ENCODE data around the gene PKP1. TPM values are rescaled to one million over a fixed set of nuclear protein-coding genes. Genes with fewer than 3 reads are reported as not detected.

The PKP1 gene
- total and polyA plus RNA-seq, 8 donors = 0.17 to 2.8 (median 0.20) TPM

DNA sequence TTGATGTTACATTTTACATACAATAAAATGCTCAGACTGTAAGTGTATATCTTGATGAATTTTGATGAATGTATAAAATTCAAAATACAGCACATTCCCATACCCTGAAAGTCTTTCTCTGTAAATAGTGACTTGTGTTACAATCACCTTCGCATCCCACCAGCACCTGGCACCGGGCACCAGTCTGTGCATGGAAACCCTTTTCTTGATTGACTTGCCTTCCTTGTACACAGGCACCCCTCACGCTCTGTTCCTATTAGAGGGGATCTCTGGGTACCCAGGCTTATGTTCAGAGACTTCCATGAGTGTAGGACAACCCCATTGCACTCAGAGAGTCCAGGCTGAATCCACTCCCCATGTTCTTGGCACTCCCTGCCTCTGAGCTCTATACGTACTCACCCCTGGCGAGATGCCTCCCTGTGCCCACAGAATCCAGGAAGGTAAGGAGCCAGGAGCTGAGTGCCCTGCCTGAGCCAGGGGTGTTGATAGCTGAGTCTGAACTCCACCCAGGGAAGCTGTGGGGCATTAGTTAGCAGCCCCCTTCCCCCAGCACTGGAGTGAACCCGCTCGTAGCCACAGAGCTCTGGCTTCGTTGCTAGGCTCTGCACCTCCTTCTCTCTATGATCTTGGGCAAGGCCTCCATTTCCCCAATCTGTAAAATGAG is 22.5 kb upstream of the PKP1 start:
- peaks cover 7 to 8% of the 10 kb centered on the region in 2 donors for H3K4me1 ChIP-seq
- TF ChIP-seq, protein P1, sequence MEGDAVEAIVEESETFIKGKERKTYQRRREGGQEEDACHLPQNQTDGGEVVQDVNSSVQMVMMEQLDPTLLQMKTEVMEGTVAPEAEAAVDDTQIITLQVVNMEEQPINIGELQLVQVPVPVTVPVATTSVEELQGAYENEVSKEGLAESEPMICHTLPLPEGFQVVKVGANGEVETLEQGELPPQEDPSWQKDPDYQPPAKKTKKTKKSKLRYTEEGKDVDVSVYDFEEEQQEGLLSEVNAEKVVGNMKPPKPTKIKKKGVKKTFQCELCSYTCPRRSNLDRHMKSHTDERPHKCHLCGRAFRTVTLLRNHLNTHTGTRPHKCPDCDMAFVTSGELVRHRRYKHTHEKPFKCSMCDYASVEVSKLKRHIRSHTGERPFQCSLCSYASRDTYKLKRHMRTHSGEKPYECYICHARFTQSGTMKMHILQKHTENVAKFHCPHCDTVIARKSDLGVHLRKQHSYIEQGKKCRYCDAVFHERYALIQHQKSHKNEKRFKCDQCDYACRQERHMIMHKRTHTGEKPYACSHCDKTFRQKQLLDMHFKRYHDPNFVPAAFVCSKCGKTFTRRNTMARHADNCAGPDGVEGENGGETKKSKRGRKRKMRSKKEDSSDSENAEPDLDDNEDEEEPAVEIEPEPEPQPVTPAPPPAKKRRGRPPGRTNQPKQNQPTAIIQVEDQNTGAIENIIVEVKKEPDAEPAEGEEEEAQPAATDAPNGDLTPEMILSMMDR (IDR thresholded peaks at IDR 0.05) = no peak
- no peak for DNase-seq
- H3K36me3 ChIP-seq = no peaks in the 10 kb centered on the region
- no peak overlapping the region for H3K27ac ChIP-seq
- H3K9me3 ChIP-seq = no peaks in the 10 kb centered on the region
- no peak overlapping the region for H3K4me3 ChIP-seq
- intact Hi-C loops (cut with DNase I) = no loop called here
- ATAC-seq = no peak
- peaks cover 0 to 18% of the 10 kb centered on the region in 2 donors for H3K27me3 ChIP-seq

DNA sequence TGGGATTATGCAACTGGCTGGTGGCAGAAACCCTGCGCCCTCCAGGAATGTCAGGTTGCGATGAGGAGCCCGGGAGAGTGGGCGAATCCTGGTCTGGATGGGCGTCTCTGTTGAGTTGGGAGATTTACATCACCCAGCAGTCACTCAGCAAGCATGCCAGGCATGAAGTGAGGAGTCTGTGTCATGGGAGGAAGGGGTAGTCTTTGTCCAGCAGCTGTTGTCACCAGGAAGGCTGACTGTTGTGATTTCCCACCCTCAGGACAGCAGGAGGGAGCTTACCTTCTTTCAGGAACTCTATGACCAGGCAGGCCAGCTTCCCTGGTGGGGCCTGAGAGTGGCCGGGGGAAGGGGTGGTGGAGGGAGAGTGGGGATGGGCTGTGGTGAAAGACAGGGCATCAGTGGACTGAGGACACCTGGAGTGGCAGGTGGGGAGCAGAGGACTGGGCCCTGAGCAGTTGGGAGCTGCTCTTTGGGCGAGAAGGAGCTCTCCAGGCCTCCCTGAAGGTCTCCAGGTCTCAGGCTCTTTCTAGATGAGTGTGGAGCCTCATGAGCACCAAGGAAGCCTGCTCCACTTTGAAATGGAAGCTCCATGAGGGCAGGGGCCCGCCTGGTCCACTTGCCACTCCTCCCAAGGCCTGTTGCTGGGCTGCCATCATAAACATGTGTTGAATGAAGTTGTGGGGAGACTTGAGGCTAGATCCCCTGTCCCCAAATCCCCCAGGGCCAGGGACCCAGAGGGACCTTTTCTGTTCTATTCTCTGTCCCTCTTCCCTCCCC is 21.3 kb upstream of the PKP1 start:
- Histone ChIP-seq H3K27ac (no peak overlapping the region), H3K4me3 (no peak overlapping the region), H3K27me3 (peaks cover 0 to 18% of the 10 kb centered on the region in 2 donors), H3K36me3 (no peaks in the 10 kb centered on the region), H3K9me3 (no peaks in the 10 kb centered on the region), H3K4me1 (peaks cover 7 to 8% of the 10 kb centered on the region in 2 donors)
- DNase-seq (no peak), ATAC-seq (no peak)
- intact Hi-C loops (cut with DNase I) = no loop called here
- TF ChIP-seq, protein P1 (IDR thresholded peaks at IDR 0.05) = no peak

DNA sequence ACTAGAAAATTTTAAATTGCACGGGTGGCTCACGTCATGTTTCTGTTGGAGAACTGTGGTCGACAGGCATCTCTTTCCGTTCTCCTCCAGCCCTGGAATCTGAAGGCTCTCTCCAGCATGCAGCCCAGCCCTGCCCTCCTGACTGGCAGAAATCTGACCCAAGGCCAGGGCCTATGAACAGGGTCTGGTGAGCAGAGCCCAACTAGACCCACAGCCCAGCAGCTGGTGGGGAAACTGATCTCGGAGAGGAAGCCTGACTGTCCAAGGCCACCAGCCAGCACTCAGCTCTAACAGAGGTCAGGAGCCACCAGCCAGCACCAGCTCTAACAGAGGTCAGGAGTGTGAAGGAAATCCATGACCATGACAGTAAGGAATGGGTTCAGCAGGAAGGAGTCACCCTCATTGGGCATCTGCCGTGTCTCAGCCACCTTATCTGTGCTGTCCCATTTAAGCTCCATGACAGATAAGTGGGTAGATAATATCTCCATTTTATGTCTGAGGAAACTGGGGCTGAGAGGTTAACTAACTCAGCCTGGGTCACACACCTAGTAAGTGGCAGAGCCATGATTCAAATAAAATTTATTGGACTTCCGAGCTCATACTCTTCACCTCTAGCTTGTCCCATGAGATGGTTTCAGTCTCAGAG is 20.2 kb upstream of the PKP1 start:
- Histone ChIP-seq H3K27ac (no peak overlapping the region), H3K9me3 (no peaks in the 10 kb centered on the region), H3K27me3 (peaks cover 0 to 19% of the 10 kb centered on the region in 2 donors), H3K36me3 (no peaks in the 10 kb centered on the region), H3K4me1 (peaks cover 7 to 8% of the 10 kb centered on the region in 2 donors), H3K4me3 (no peak overlapping the region)
- TF ChIP-seq, protein P1 (IDR thresholded peaks at IDR 0.05) = no peak
- no peak for ATAC-seq
- intact Hi-C loops (cut with DNase I) = no loop called here
- no peak for DNase-seq

DNA sequence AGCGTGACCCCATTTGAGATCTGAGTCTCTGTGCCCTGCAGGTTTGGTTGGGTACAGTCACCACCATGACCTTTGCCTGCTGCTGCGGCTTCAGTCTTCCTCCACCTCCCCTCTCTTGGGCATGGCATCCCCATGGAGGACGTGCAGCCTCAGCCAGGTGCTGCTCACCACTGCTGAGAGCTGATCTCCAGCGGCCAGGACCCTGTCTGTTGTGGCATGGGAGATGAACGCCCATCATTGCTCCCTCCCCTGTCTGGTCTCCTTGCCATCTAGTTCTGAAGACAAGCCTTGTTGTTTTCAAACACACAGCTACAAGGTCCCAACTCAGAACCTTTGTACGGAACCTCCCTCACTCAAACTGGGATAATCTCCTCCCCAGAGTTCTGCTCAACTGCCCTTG is 19.2 kb upstream of the PKP1 start:
- ATAC-seq = no peak
- H3K27me3 ChIP-seq = peaks cover 0 to 25% of the 10 kb centered on the region in 2 donors
- intact Hi-C loops (cut with DNase I) = no loop called here
- no peak overlapping the region for H3K27ac ChIP-seq
- no peak overlapping the region for H3K4me3 ChIP-seq
- no peak for DNase-seq
- TF ChIP-seq, protein P1 (IDR thresholded peaks at IDR 0.05) = no peak
- peaks cover 7 to 8% of the 10 kb centered on the region in 2 donors for H3K4me1 ChIP-seq
- H3K9me3 ChIP-seq = no peaks in the 10 kb centered on the region
- no peaks in the 10 kb centered on the region for H3K36me3 ChIP-seq

DNA sequence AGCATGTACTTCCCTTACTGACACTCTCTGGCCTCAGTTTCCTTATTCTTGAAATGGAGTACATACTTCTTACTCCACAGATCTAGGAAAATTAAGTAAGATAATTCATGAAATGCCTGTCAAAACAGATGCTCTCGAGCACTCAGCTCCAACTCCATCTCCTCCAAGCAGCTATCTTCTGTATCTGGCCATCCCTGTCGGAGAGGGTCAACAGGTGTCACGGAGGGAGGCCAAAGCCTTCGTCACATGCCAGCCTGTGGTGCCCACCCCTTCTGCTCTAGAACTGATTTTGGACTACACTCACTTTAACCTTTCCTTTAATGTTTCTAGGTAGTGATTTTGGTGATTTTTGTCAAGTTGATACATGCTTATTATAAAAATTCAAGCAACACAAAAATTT is 18.8 kb upstream of the PKP1 start:
- ATAC-seq (no peak), DNase-seq (no peak)
- no peak overlapping the region for H3K27ac ChIP-seq
- TF ChIP-seq, protein P1 (IDR thresholded peaks at IDR 0.05) = no peak
- no peaks in the 10 kb centered on the region for H3K9me3 ChIP-seq
- H3K27me3 ChIP-seq = peaks cover 0 to 20% of the 10 kb centered on the region in 2 donors
- peaks cover 5 to 6% of the 10 kb centered on the region in 2 donors for H3K4me1 ChIP-seq
- H3K4me3 ChIP-seq = no peak overlapping the region
- H3K36me3 ChIP-seq = no peaks in the 10 kb centered on the region
- intact Hi-C loops (cut with DNase I) = no loop called here

Data from left lung (tissue), 10 donors.